IMR-90 (cell line): ENCODE results near the gene DCC. TPM values are rescaled to one million over a fixed set of nuclear protein-coding genes. Genes with fewer than 3 reads are reported as not detected.

Experiments
- ATAC-seq: fragments of 200-7000 bp; cut with Tn5 transposase; 2 replicates; pipeline ENCODE4 v1.9.1; 2020; ENCODE audit warnings: low read depth, mild to moderate bottlenecking, moderate library complexity
- BruUV-seq: library from RNA; stranded (reverse); fragments of 400-500 nt; replicated peaks from 2 replicates; lab custom pipeline; 2021; lab: Mats Ljungman, UMichigan
- CTCF ChIA-PET: fragments of 300-600 bp; formaldehyde crosslinking; extraction: SDS; loops from one replicate; lab custom pipeline; 2021; ENCODE audit warnings: antibody characterized with exemption; lab: Yijun Ruan, JAX
- POLR2A ChIA-PET: fragments of 300-600 bp; sonication (Branson Sonifier 250); formaldehyde crosslinking; loops from one replicate; lab custom pipeline; 2022; ENCODE audit warnings: antibody characterized with exemption; ENCODE audit not compliant: unreplicated experiment; lab: Charles Lee
- DNase-seq: peaks from one replicate; pipeline ENCODE4 v3.0.0; 2013
- H2AFZ ChIP-seq: replicated peaks from 2 replicates; pipeline ENCODE3; 2013; ENCODE audit warnings: low read length, mild to moderate bottlenecking; ENCODE audit not compliant: poor library complexity
- H2AK5ac ChIP-seq: 2 replicates; pipeline ENCODE4 v1.6.1; 2013; ENCODE audit warnings: low read depth, low read length, inconsistent platforms
- H2AK9ac ChIP-seq: replicated peaks from 2 replicates; pipeline ENCODE3; 2013; ENCODE audit warnings: mild to moderate bottlenecking, low read depth, low read length, moderate library complexity; ENCODE audit not compliant: poor library complexity
- H2BK120ac ChIP-seq: 2 replicates; pipeline ENCODE4 v1.6.1; 2013; ENCODE audit warnings: low read depth, low read length, inconsistent platforms
- H2BK15ac ChIP-seq: 3 replicates; pipeline ENCODE4 v1.6.1; 2013; ENCODE audit warnings: low read depth, low read length, inconsistent platforms
- H2BK20ac ChIP-seq: 2 replicates; pipeline ENCODE4 v1.6.1; 2013; ENCODE audit warnings: low read depth, mild to moderate bottlenecking, inconsistent platforms, low read length, moderate library complexity
- H2BK5ac ChIP-seq: 2 replicates; pipeline ENCODE4 v1.6.1; 2013; ENCODE audit warnings: mild to moderate bottlenecking, low read depth, low read length, inconsistent platforms; ENCODE audit not compliant: poor library complexity, severe bottlenecking
- H3K14ac ChIP-seq: replicated peaks from 2 replicates; pipeline ENCODE4 v1.6.1; 2013; ENCODE audit warnings: low read depth, low read length, inconsistent platforms
- H3K18ac ChIP-seq: 2 replicates; pipeline ENCODE4 v1.6.1; 2013; ENCODE audit warnings: low read depth, low read length, control low read depth
- H3K23ac ChIP-seq: 2 replicates; pipeline ENCODE4 v1.6.1; 2013; ENCODE audit warnings: low read depth, low read length, inconsistent platforms
- H3K27ac ChIP-seq: 2 replicates; pipeline ENCODE4 v1.5.1; 2013; ENCODE audit warnings: mild to moderate bottlenecking, control low read depth, low read length; ENCODE audit not compliant: insufficient read depth
- H3K27me3 ChIP-seq: 2 replicates; pipeline ENCODE4 v1.6.1; 2013; ENCODE audit warnings: low read length; ENCODE audit not compliant: control insufficient read depth, insufficient read depth
- H3K36me3 ChIP-seq: 2 replicates; pipeline ENCODE4 v1.6.1; 2013; ENCODE audit warnings: low read length, mixed read lengths; ENCODE audit not compliant: control insufficient read depth, insufficient read depth
- H3K4ac ChIP-seq: 2 replicates; pipeline ENCODE4 v1.6.1; 2013; ENCODE audit warnings: low read depth, low read length, inconsistent platforms
- H3K4me1 ChIP-seq: 2 replicates; pipeline ENCODE4 v1.6.1; 2013; ENCODE audit warnings: low read length, mixed read lengths; ENCODE audit not compliant: control insufficient read depth, insufficient read depth
- H3K4me2 ChIP-seq: 2 replicates; pipeline ENCODE4 v1.6.1; 2013; ENCODE audit warnings: low read depth, mild to moderate bottlenecking, control low read depth, low read length, moderate library complexity
- H3K4me3 ChIP-seq: 2 replicates; pipeline ENCODE4 v1.5.1; 2013; ENCODE audit warnings: low read depth, mild to moderate bottlenecking, control low read depth, low read length, moderate library complexity; ENCODE audit not compliant: insufficient read depth
- H3K56ac ChIP-seq: 2 replicates; pipeline ENCODE4 v1.6.1; 2013; ENCODE audit warnings: low read length, inconsistent platforms; ENCODE audit not compliant: insufficient read depth; ENCODE audit errors: extremely low read depth
- H3K79me1 ChIP-seq, 2 experiments: 2 replicates each; pipeline ENCODE4 v1.6.1; 2013; ENCODE audit warnings: low read length in 2 of 2, inconsistent platforms in 1 of 2, low read depth in 1 of 2
- H3K9ac ChIP-seq: 2 replicates; pipeline ENCODE4 v1.6.1; 2013; ENCODE audit warnings: low read depth, low read length, control low read depth
- H3K9me1 ChIP-seq: 2 replicates; pipeline ENCODE4 v1.6.1; 2013; ENCODE audit warnings: low read length, inconsistent platforms; ENCODE audit not compliant: insufficient read depth
- H3K9me3 ChIP-seq: 2 replicates; pipeline ENCODE4 v1.6.1; 2013; ENCODE audit warnings: low read length; ENCODE audit not compliant: control insufficient read depth, insufficient read depth
- H4K20me1 ChIP-seq: 2 replicates; pipeline ENCODE4 v1.6.1; 2013; ENCODE audit warnings: low read length, inconsistent platforms; ENCODE audit not compliant: insufficient read depth
- H4K5ac ChIP-seq: 2 replicates; pipeline ENCODE4 v1.6.1; 2013; ENCODE audit warnings: mild to moderate bottlenecking, low read depth, low read length, control low read depth
- H4K8ac ChIP-seq, 2 experiments: 2 replicates each; pipeline ENCODE4 v1.6.1; 2013; ENCODE audit warnings: low read depth in 2 of 2, low read length in 2 of 2, control low read depth in 1 of 2, inconsistent platforms in 1 of 2
- H4K91ac ChIP-seq: 2 replicates; pipeline ENCODE4 v1.6.1; 2013; ENCODE audit warnings: low read depth, low read length, inconsistent platforms; ENCODE audit not compliant: insufficient read depth
- ELK1 ChIP-seq: fragments of 150-350 bp; IDR thresholded peaks from 2 replicates; pipeline ENCODE4 v1.6.1; 2016; ENCODE audit warnings: low read depth, mild to moderate bottlenecking, low read length, moderate library complexity, borderline replicate concordance
- WGBS, 2 experiments: methylation state at CpG; one replicate each; pipeline versions ENCODE4 v1.1.5 to v1.1.7; 2013; ENCODE audit warnings: missing lambda C conversion rate in 2 of 2; ENCODE audit not compliant: insufficient read length in 1 of 2; ENCODE audit errors: extremely low coverage in 2 of 2; 5-methylcytosine and 5-hydroxymethylcytosine counted together
- dilution Hi-C: fragments of 300-500 bp; cut with HindIII; formaldehyde crosslinking; loops from one replicate; pipeline ENCODE4 v1.14.3; 2018; ENCODE audit warnings: low sequenced_read_pairs; ENCODE audit not compliant: unreplicated experiment
- in situ Hi-C: fragments of 300-500 bp; cut with MboI; formaldehyde crosslinking; loops from 3 replicates; pipeline ENCODE4 v1.14.3; 2019; ENCODE audit warnings: low sequenced_read_pairs, inconsistent platforms, mixed read lengths
- intact Hi-C: fragments of 100-400 bp; cut with micrococcal nuclease; formaldehyde crosslinking; loops from 2 replicates; pipeline ENCODE4 v1.10.0; 2022
- polyA plus RNA-seq, 3 experiments: library from polyadenylated mRNA; depleted of rRNA; stranded (reverse); fragments of >200 nt; gene quantifications; 2 replicates each; pipeline ENCODE4 v1.2.3, GENCODE V29; 2012; ENCODE audit warnings: low replicate concordance in 1 of 3
- total RNA-seq: library from RNA; depleted of rRNA; stranded (reverse); fragments of >200 nt; gene quantifications from 2 replicates; pipeline ENCODE4 v1.2.3, GENCODE V29; 2012

DCC gene
- total and polyA plus RNA-seq, 2 of the 4 experiments (the other 2 are of a cell fraction) = 0.31 to 0.54 TPM

- no peak overlapping the region for H3K14ac ChIP-seq
- H2BK5ac ChIP-seq = no peak overlapping the region
- H3K4me3 ChIP-seq = no peak overlapping the region
- CTCF ChIA-PET = no interaction called here
- H3K9me1 ChIP-seq = no peaks in the 10 kb centered on the region
- ATAC-seq (no peak), DNase-seq (no peak)
- no peaks in the 10 kb centered on the region for H3K4me1 ChIP-seq
- no peak overlapping the region for H2AFZ ChIP-seq
- no peak overlapping the region for H3K9ac ChIP-seq
- H4K91ac ChIP-seq = no peak overlapping the region
- no peaks in the 10 kb centered on the region for H3K36me3 ChIP-seq
- TF ChIP-seq ELK1 = no peak
- H4K20me1 ChIP-seq = no peaks in the 10 kb centered on the region
- H3K79me1 ChIP-seq = no peaks in the 10 kb centered on the region
- H3K27ac ChIP-seq = no peak overlapping the region
- no peaks in the 10 kb centered on the region for H3K27me3 ChIP-seq
- no peak overlapping the region for H2AK9ac ChIP-seq
- no TSS peak for BruUV-seq
- no peak overlapping the region for H3K4me2 ChIP-seq
- POLR2A ChIA-PET = no interaction called here
- H3K56ac ChIP-seq = no peak overlapping the region
- H3K4ac ChIP-seq = no peak overlapping the region
- H4K5ac ChIP-seq = no peak overlapping the region
- H2BK20ac ChIP-seq = no peak overlapping the region
- H3K23ac ChIP-seq = no peak overlapping the region
- no peak overlapping the region for H4K8ac ChIP-seq
- WGBS, 2 experiments = 25% methylated on average over 2 of the region's 7 CpGs; no CpG with 5 or more reads in 1 of the 2 experiments
- H2AK5ac ChIP-seq = no peak overlapping the region
- H2BK15ac ChIP-seq = no peak overlapping the region
- intact Hi-C loops = no loop called here
- dilution Hi-C loops = no loop called here
- no peak overlapping the region for H2BK120ac ChIP-seq
- H3K9me3 ChIP-seq = peaks cover 18% of the 10 kb centered on the region
- no peak overlapping the region for H3K18ac ChIP-seq
- in situ Hi-C loops = no loop called here
Observed at GRCh38 chr18:52435301-52435700, 95.3 kb downstream of the DCC start.
